Endometrial microvascular endothelial cells (primary cell): ENCODE data around the gene USP27X. TPM values are rescaled to one million over a fixed set of nuclear protein-coding genes. Genes with fewer than 3 reads are reported as not detected.

Experiments used
- total RNA-seq: library from RNA; depleted of rRNA; stranded (reverse); fragments of >200 nt; gene quantifications from one replicate; pipeline ENCODE4 v1.2.3, GENCODE V29; 2015; ENCODE audit errors: inconsistent ontology term

The USP27X gene
- total RNA-seq, 1 donor from 2014 or later: 1.8 TPM

Other genes starting within 250 kb of the USP27X start
- not detected for gene PAGE1, start 183.5 kb upstream of the USP27X start, total RNA-seq
- not detected for gene PAGE4, start 50.2 kb upstream of the USP27X start, total RNA-seq
- gene CLCN5, start 43.1 kb downstream of the USP27X start, total RNA-seq: 12.2 TPM